ENCODE results near the gene COL2A1.

The COL2A1 gene

DNA sequence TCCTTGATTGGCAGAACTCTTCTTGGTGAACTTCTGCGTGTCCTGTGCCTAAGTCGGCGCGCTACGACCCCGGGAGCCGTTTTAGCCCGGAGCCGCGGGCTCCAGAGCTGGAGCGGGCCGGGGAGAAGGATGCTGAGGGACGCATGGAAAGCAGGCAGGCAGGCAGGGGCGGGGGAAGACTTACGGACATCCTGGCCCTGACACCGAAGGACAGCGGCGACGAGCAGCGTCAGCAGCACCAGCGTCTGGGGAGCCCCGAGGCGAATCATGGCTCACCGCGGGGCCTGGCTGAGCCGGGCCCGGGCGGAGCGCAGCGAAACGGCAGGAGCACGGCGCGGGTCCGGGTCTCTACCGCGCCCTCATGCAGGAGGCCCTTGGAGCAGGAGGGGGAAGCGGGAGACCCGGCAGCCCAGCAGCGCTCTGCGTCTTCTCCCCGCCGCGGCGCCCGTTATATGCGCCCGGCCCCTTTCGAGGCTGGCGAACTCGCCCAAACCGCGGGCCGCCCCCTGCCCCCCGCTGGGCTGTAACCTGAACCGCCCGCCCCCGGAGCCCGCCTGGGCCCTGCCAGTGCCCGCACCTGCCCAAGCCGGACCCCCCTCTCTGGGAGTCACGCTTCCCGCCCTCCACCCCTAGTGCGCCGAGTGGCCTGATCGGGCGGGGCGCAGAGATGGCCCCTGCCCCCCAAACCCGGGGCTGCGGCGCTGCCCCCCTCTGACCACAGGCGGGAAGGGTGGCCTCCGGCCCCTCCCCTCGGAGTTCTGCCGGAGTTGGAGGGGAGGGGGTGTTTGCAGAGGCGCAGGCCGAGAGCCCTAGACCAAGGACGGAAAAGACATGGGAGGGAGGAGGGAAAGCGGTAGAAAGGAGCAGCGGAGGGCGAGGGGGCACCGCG, at the start of gene COL2A1:
Gene COL2A1, minus strand, starts transcription at position 424 of the 889 bp plus-strand sequence. Its CDS starts 155 bp downstream, at position 269.
- TF ChIP-seq, protein P1, sequence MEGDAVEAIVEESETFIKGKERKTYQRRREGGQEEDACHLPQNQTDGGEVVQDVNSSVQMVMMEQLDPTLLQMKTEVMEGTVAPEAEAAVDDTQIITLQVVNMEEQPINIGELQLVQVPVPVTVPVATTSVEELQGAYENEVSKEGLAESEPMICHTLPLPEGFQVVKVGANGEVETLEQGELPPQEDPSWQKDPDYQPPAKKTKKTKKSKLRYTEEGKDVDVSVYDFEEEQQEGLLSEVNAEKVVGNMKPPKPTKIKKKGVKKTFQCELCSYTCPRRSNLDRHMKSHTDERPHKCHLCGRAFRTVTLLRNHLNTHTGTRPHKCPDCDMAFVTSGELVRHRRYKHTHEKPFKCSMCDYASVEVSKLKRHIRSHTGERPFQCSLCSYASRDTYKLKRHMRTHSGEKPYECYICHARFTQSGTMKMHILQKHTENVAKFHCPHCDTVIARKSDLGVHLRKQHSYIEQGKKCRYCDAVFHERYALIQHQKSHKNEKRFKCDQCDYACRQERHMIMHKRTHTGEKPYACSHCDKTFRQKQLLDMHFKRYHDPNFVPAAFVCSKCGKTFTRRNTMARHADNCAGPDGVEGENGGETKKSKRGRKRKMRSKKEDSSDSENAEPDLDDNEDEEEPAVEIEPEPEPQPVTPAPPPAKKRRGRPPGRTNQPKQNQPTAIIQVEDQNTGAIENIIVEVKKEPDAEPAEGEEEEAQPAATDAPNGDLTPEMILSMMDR (IDR thresholded peaks at IDR 0.05; ENCODE audit: low read depth, low read length) = no peak
- no peak within 1 kb of the TSS for H3K4me3 ChIP-seq (replicated peaks in 1 of 2; ENCODE audit: low read depth in 2 of 2, low read length in 2 of 2)
- peak in 1 of 2 donors; percentile 19 for DNase-seq (ENCODE audit: low read depth in 2 of 2)

DNA sequence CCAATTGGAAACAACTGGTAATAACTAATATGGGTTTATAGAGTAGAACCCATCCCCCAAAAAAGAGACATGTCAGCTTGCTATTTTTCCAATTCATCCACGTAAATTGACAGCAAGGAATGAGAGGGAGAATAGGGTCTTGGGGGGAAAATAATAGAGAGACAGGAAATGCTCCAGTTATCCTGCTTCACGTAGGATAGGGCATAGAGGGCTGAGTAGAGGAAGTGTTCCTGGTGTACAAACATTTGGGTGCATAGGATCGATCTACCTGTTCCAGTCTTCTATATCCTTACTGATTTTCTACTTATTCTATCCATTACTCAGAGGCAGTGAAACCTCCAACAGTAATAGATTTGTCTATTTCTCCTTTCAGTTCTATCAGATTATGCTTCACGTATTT, 49.6 kb upstream of the COL2A1 start:
- H3K4me3 ChIP-seq (replicated peaks in 1 of 2; ENCODE audit: low read depth in 2 of 2, low read length in 2 of 2) = no peak overlapping the region
- DNase-seq (ENCODE audit: low read depth in 2 of 2) = no peak
- TF ChIP-seq, protein P1 (IDR thresholded peaks at IDR 0.05; ENCODE audit: low read depth, low read length) = no peak

DNA sequence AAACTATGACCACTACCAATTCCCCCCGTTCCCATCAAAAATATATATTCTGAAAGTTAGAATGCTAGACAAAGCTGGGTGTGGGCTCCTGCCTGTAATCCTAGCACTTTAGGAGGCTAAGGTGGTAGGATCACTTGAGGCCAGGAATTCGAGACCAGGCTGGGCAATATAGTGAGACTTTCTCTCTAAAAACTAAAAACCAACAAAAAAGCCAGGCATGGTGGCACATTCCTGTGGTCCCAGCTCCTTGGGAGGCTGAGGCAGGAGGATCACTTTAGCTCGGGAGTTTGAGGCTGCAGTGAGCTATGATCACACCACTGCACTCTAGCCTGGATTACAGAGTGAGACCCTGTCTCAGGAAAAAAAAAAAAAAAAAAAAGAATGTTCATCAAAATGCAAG, 48.8 kb upstream of the COL2A1 start:
- TF ChIP-seq, protein P1 (IDR thresholded peaks at IDR 0.05; ENCODE audit: low read depth, low read length) = no peak
- DNase-seq (ENCODE audit: low read depth in 2 of 2) = no peak
- no peak overlapping the region for H3K4me3 ChIP-seq (replicated peaks in 1 of 2; ENCODE audit: low read depth in 2 of 2, low read length in 2 of 2)

DNA sequence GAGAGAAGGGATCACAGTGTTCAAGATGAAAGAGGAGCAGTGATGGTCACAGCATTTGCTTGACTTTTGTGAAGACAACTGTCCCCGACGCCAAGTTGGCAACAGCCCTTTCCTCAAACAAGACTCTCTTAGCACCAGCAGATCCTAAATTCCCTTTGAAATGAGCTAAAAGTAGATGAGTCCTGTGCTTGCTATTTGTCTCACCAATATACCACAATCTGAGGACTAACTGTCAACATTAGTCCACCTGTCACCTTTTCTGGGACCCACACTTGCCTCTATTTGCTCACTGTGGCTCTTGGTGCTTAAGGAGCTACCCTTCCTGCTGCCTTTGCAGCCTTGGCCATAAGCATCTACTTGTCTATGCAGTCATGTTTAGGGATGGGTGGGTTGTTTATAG, 47.4 kb upstream of the COL2A1 start:
- TF ChIP-seq, protein P1 (IDR thresholded peaks at IDR 0.05; ENCODE audit: low read depth, low read length) = no peak
- no peak for DNase-seq (ENCODE audit: low read depth in 2 of 2)
- no peak overlapping the region for H3K4me3 ChIP-seq (replicated peaks in 1 of 2; ENCODE audit: low read depth in 2 of 2, low read length in 2 of 2)

DNA sequence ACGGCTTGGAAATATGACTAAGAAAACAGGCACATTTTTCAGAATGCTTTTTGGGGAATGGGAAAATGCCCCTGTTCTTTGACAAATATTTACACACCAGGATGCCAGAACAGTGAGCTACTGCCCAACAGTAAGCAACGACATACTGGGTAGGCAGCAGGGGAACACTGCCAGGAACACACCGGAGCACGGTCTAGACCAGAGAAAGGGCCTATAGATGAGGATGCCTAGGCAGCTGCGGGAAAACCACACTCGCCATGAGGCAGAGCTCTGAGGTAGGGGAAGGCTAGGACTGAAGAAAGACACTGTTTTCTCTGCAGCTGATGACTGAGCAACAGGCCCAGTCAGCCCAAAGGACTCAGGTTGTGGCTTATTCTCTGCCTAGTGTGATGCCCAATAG, 45.9 kb upstream of the COL2A1 start:
- H3K4me3 ChIP-seq (replicated peaks in 1 of 2; ENCODE audit: low read depth in 2 of 2, low read length in 2 of 2) = no peak overlapping the region
- no peak for DNase-seq (ENCODE audit: low read depth in 2 of 2)
- TF ChIP-seq, protein P1 (IDR thresholded peaks at IDR 0.05; ENCODE audit: low read depth, low read length) = no peak

GRCh38 chr12:48045965-48046518, 41.8 kb upstream of the COL2A1 start:
- H3K4me3 ChIP-seq (replicated peaks in 1 of 2; ENCODE audit: low read depth in 2 of 2, low read length in 2 of 2) = no peak overlapping the region
- TF ChIP-seq, protein P1 (IDR thresholded peaks at IDR 0.05; ENCODE audit: low read depth, low read length) = no peak
- DNase-seq (ENCODE audit: low read depth in 2 of 2) = no peak
